CD4-positive, alpha-beta T cell treated with Interleukin-17A for 4 hours (primary cell): ENCODE measurements around the gene NDC1.
A peak's percentile ranks its signal among the peaks of the same experiment; 100 is the strongest.
"Not testable (repeated sequence)": the region's sequence is repeated elsewhere in the genome, so short reads cannot be mapped to it uniquely, and the experiment has no call there.

Experiments
- DNase-seq: peaks from one replicate; pipeline ENCODE4 v3.0.0-alpha.2; 2020; ENCODE audit warnings: mixed read lengths

NDC1 gene, protein sequence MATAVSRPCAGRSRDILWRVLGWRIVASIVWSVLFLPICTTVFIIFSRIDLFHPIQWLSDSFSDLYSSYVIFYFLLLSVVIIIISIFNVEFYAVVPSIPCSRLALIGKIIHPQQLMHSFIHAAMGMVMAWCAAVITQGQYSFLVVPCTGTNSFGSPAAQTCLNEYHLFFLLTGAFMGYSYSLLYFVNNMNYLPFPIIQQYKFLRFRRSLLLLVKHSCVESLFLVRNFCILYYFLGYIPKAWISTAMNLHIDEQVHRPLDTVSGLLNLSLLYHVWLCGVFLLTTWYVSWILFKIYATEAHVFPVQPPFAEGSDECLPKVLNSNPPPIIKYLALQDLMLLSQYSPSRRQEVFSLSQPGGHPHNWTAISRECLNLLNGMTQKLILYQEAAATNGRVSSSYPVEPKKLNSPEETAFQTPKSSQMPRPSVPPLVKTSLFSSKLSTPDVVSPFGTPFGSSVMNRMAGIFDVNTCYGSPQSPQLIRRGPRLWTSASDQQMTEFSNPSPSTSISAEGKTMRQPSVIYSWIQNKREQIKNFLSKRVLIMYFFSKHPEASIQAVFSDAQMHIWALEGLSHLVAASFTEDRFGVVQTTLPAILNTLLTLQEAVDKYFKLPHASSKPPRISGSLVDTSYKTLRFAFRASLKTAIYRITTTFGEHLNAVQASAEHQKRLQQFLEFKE

GRCh38 chr1:53837924-53838653 lies at the start of gene NDC1:
Gene NDC1 (minus strand): TSS chr1:53838296. CDS start chr1:53838261, 35 bp downstream.
- peak; percentile 88 for DNase-seq

DNA sequence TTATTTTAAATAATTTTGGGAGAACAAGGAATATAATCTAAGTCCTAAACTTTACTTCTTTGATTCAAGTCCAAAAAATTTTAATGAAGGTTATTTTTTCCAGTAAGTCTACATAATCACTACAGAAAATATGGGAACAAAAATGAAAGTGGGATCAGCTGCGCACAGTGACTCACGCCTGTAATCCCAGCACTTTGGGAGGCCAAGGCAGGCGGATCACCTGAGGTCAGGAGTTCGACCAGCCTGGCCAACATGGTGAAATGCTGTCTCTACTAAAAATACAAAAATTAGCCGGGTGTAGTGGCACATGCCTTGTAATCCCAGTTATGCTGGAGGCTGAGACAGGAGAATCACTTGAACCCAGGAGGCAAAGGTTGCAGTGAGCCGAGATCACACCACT lies 45.5 kb upstream of the NDC1 start:
- DNase-seq = not testable (repeated sequence)

DNA sequence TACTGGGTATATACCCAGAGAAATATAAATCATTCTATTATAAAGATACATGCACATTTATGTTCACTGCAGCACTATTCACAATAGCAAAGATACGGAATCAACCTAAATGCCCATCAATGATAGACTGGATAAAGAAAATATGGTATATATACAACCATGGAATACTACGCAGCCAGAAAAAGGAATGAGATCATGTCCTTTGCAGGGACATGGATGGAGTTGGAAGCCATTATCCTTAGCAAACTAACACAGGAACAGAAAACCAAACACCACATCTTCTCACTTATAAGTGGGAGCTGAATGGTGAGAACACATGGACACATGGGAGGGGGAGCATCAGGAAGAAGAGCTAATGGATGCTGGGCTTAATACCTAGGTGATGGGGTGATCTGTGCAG lies 43.8 kb upstream of the NDC1 start:
- not testable (repeated sequence) for DNase-seq

GRCh38 chr1:53878492-53879105 lies 40.5 kb upstream of the NDC1 start:
- no peak for DNase-seq

- not testable (repeated sequence) for DNase-seq
Measured at GRCh38 chr1:53875150-53875549, 37.1 kb upstream of the NDC1 start.

DNA sequence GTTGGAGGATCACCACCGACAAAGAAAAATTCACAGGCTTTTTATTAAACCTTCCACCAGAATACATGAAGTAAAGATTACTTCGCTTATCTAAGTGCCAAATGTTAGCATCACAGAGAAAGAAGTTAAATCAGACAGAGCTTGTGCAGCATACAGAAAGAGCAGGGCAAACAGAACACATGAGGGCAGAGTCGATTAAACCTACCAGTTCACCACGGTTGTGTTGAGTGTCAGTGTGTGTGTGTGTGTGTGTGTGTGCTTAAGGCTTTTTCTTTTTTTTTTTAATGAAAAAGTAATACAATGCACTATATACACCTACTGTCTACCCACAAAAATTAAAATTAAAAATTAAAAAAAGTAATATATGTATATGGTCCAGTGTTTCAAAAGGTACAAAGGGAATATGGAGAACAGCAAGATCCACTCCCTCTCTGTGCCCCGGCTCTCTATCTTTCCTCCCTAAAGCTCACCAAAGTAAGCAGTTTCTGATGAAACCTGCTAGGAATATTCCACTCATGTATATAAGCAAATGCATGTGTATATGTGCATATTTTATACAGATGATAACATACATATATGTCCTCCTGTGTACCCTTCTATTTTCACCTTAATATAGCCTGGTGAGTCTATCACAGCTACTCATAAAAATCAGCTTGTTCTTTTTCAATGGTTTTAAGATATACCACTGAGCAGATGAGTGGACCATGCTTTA lies 33.8 kb upstream of the NDC1 start:
- no peak for DNase-seq

- no peak for DNase-seq
Measured at GRCh38 chr1:53871221-53871620, 33.1 kb upstream of the NDC1 start.

DNA sequence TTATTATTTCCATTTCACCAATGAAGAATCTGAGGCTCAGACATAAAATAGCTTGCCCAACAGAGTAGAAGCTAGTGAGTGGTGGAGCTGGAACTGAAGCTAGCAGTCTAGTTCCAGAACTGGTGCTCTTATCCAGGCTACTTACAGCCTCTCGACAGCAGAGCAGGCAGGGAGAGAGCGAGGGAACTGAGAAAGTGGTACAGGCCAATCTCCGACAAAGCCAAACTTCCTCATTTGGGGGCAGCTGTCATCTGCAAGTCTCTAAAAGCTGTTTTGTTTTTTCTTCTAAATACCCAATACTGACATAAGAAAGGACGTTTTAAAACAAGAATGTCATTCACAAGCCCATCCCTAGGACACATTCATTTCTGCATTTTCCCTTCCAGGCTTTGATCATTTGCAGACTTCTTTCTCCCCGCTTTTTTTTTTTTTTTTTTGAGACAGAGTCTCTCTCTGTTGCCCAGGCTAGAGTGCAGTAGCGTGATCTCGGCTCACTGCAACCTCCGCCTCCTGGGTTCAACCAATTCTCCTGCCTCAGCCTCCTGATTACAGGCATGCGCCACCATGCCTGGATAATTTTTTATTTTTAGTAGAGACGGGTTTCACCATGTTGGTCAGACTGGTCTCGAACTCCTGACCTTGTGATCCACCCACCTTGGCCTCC lies 31.5 kb upstream of the NDC1 start:
- DNase-seq = no peak

GRCh38 chr1:53868565-53868964 lies 30.5 kb upstream of the NDC1 start:
- no peak for DNase-seq

- DNase-seq = no peak
Measured at GRCh38 chr1:53862507-53862906, 24.4 kb upstream of the NDC1 start.

DNA sequence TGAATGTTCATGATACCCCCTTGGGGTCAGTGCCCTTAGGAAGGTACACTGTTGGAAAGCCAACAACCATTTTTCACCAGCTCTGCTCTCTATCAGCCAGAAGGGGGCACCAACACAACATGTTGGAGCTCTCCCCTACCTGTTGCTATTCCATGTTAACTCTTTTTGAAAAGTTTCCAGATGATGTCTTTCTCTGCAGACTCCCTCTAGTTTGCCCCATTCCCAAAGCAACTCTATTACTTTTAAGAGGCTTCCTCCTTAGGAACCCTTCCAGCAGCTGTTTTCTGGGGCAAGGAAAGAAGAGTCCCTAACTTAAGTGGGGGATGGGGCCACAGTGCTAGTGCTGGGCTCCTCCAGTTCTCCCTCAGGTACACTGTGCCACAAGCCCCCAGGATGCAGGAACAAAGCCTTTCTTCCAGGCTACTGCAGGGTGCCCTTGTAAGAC lies 22.9 kb upstream of the NDC1 start:
- peak; percentile 62 for DNase-seq

- DNase-seq = no peak
Measured at GRCh38 chr1:53851571-53852285, 13.6 kb upstream of the NDC1 start.

DNA sequence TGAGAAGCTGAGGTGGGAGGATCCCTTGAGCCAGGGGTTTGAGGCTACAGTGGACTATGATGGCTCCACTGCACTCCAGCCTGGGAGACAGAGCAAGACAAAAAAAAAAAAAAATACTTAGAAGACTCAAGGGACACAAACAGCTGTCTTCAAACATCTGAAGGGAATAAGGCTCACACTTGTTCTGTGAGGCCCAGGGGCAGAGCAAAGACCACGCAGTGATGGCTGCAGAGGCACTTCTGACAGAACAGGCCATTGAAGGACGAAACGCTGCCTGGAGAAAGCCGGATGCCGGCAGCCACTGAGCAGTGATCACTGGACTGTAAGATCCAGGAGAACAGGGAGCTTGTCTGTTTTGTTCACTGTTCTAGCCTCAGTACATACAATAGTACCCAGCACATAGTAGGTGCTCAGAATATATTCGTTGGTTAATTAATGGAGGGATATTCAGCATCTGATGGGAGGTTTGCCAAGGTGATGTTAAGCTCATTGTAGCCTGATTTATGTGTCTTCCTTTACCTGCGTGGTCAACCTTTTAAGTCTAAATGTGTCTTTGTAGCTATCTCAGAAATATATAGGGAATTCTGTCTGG lies 12.1 kb upstream of the NDC1 start:
- DNase-seq = no peak

DNA sequence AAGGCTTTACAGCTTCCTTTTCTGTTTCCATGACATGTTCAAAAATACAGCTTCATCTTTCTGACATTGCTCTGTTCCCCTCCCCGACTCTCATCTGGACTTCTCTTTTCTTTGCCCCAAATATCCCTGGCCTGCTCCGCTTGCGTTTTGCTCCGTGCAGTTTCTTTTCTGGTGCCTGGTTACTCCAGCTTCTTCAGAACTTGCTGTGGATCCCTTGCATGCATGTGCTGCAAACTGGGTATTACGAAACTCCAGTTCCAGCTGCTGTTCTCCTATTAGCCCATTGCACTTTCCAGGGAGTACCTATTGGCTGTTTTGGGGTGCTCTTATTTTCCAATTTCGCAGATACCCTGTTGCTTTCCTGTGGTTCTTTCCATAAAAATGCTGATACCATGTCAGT lies 9.9 kb upstream of the NDC1 start:
- no peak for DNase-seq

- no peak for DNase-seq
Measured at GRCh38 chr1:53842347-53842746, 4.3 kb upstream of the NDC1 start.

DNA sequence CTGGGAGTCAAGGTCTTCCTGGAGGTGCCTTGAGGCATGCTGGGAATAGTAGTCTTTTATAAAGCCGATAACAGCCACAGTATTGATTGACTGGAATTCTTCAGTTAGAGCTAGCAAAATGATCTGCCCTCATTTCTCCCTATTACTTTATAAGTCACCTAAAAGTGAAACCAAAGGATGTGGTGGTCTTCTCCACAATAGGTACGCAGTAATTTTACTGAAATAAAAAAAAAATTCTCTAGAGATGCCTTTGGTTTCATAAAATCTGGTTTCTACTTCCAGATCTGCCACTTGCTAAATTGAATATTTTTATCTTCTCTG lies 518 bp upstream of the NDC1 start:
- DNase-seq = no peak

GRCh38 chr1:53837646-53837923 lies 511 bp downstream of the NDC1 start:
- no peak for DNase-seq

- no peak for DNase-seq
Measured at GRCh38 chr1:53835491-53835890, 2.6 kb downstream of the NDC1 start.

DNA sequence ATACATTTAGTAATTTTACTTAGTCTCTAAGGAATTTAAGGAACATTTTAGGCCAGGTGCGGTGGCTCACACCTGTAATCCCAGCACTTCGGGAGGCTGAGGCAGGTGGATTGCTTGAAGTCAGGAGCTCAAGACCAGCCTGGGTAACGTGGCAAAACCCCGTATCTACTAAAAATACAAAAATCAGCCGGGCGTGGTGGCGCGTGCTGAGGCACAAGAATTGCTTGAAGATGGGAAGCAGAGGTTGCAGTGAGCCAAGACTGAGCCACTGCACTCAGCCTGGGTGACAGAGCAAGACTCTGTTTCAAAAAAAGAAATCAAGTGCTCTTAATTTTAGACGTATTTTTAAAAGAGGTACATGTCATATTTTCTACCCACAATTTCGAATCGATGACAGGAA lies 3.3 kb downstream of the NDC1 start:
- no peak for DNase-seq

DNA sequence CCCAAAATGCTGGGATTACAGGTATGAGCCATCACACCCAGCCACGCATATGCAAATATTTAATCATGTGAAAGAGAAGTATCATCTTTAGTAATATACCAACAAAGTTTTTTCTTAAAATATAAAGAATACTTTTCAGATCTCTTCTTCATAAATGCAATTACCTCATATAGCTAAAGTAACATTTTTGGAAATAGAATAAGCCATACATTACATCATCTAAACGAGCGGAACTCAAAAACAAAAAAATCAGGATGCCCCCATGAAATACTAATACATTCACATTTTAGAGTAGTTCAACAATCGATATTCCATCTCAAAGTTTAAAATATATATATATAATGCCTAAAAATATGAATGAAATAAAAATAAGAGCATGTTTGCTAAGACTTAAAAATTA lies 4.7 kb downstream of the NDC1 start:
- no peak for DNase-seq

- no peak for DNase-seq
Measured at GRCh38 chr1:53826367-53826766, 11.7 kb downstream of the NDC1 start.
